ENCODE results near the gene DALRD3. TPM values are rescaled to one million over a fixed set of nuclear protein-coding genes. Genes with fewer than 3 reads are reported as not detected.
A peak's percentile ranks its signal among the peaks of the same experiment; 100 is the strongest.

The DALRD3 gene
- total RNA-seq, 1 donor from 2014 or later: 35.4 TPM

DNA sequence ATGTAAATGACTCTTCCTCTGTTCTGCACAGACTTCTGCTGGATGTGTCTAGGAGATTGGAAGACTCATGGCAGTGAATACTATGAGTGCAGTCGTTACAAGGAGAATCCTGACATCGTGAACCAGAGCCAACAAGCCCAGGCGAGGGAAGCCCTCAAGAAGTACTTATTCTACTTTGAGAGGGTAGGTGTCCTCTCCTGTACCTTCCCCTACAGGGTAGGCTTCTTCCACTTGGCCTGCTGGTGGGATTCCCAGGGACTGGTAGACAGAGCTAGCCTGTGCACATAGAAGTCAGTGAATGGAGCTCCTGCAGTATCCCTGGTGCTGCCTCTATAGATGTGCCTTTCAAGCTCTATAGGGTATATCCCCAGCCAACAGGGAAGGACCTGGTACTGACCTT, 38.9 kb downstream of the DALRD3 start:
- DNase-seq: no peak

DNA sequence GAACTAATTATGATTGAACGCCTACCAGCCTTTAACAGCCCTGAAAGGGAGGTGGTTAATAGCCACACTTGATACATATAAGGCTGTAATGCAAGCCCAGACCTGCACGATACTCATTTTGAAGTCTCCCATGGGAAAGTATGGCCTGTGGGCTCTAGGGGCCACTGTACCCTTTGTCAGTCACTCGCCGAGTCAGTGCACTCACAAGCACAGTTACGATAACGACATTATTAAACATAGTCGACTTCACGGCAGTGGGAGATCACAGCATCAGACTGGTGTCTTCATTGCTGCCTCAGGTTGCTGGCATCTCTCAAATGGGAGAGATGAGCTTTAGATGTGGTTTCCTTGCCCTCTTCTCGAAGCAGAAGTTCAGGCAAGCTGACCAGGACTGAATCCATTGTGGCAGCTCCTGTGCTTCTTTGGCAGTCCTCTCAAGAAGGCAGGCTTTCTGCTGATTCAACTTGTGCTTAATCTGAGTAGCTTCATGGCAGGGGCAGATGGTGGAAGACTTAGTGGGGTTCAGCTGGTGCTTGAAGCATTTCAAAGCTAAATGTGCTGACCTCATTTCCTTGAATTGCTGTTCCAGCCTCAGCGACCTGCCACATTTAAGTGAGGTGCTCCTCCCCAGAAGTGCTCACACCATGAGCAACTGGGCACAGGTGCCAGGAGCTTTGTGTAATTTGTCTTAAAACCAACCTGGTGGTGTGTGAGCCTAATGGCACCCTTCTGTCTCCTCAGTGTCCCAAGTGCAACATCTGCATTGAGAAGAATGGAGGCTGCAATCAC, 44.1 kb downstream of the DALRD3 start:
- no peak for DNase-seq

DNA sequence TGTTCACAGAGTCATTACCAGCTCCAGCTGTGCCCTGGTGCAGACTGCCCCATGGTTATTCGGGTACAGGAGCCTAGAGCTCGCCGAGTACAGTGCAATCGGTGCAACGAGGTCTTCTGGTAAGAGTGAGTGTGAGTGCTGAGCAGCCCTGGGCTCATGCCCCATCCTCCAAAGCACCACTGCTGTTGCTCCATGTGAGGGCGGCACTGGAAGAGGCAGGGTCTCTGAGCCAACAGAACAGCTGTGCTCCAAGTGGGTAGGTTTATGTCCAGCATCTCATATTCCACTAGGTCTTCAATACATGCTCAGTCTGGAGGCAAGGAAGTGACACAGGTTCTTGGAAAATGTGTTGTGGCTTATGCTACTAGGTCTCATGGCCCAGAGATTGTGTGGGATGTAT, 47.8 kb downstream of the DALRD3 start:
- peak; percentile 77 for DNase-seq

DNA sequence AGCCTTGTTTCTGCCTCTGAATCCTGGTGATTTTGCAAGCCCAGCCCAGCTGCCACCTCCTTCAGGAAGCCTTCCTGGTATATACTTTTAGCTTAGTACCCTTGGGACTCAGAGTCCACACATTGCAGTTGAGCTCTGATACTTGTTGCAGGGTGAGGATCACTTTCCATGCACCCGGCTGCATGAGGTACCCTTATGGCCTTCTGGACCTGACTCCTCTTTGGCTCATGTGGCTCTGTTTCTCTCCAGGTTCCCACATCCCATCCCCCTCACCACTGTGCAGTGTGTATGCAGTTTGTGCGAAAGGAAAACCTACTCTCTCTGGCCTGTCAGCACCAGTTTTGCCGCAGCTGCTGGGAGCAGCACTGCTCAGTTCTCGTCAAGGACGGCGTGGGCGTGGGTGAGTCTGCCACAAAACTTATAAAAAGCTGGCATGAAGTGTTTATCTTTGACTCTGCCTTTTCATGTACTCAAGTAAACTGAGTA, 51.5 kb downstream of the DALRD3 start:
- DNase-seq: peak; percentile 42

DNA sequence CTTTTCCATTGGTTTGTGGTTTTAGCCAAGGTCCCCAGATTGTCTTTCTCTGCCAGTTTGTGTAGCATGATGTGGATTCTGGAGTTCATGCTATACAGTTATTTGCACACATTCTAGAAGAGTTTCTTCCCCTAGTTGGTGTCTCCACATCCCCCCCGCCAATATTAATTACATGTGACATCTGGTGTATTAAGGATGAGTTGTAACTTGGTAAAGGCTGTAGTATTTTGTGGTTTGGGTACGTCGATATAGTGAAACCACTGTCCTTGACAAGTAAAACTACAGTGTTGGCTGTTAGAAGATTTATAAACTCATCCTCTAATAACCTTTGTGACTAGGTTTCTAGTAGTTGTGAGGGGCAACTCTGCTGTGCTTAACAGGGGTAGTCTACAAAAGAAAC, 52.0 kb downstream of the DALRD3 start:
- no peak for DNase-seq

Small RNA genes within 50 kb of the gene (small RNA-seq; reads per million reads assigned to genes)
- gene MIR191 (ENCODE audit: low replicate concordance) (2,726 reads per million, percentile 99 among the genes with 10 or more reads in this experiment), gene MIR425 (ENCODE audit: low replicate concordance) (110 reads per million, percentile 97 among the genes with 10 or more reads in this experiment)

Other genes starting within 250 kb of the DALRD3 start
- 37.0 TPM for gene PRKAR2A, start 170.7 kb downstream of the DALRD3 start, total RNA-seq
- 21.7 TPM for gene SLC25A20, start 119.7 kb downstream of the DALRD3 start, total RNA-seq
- 116 TPM for gene ARIH2, start 99.7 kb downstream of the DALRD3 start, total RNA-seq
- gene P4HTM, start 28.3 kb downstream of the DALRD3 start, total RNA-seq: 37.1 TPM
- gene WDR6, start 11.2 kb downstream of the DALRD3 start, total RNA-seq: 81.6 TPM
- 54.2 TPM for gene NDUFAF3, start 3.5 kb upstream of the DALRD3 start, total RNA-seq
- 195 TPM for gene IMPDH2, start 10.8 kb upstream of the DALRD3 start, total RNA-seq
- 88.7 TPM for gene QRICH1, start 75.5 kb upstream of the DALRD3 start, total RNA-seq
- gene QARS1, start 86.2 kb upstream of the DALRD3 start, total RNA-seq: 301 TPM
- gene USP19, start 102.2 kb upstream of the DALRD3 start, total RNA-seq: 73.0 TPM
- gene LAMB2, start 114.5 kb upstream of the DALRD3 start, total RNA-seq: 581 TPM
- gene CCDC71, start 147.8 kb upstream of the DALRD3 start, total RNA-seq: 16.8 TPM
- gene KLHDC8B, start 153.0 kb upstream of the DALRD3 start, total RNA-seq: 73.4 TPM

Data from tongue (tissue), 3 donors.